Stimulated activated CD4-positive, alpha-beta T cell treated with anti-CD3 and anti-CD28 coated beads, Interleukin-1b, Interleukin-23, amount 100 ng/mL, for 4 hours (primary cell): Measurements from ENCODE around the gene CCL5.

ENCODE experiments used
- DNase-seq, 2 donors: peaks; one replicate each; pipeline ENCODE4 v3.0.0-alpha.2; 2020; ENCODE audit warnings: low read depth in 2 of 2

Gene CCL5

DNA sequence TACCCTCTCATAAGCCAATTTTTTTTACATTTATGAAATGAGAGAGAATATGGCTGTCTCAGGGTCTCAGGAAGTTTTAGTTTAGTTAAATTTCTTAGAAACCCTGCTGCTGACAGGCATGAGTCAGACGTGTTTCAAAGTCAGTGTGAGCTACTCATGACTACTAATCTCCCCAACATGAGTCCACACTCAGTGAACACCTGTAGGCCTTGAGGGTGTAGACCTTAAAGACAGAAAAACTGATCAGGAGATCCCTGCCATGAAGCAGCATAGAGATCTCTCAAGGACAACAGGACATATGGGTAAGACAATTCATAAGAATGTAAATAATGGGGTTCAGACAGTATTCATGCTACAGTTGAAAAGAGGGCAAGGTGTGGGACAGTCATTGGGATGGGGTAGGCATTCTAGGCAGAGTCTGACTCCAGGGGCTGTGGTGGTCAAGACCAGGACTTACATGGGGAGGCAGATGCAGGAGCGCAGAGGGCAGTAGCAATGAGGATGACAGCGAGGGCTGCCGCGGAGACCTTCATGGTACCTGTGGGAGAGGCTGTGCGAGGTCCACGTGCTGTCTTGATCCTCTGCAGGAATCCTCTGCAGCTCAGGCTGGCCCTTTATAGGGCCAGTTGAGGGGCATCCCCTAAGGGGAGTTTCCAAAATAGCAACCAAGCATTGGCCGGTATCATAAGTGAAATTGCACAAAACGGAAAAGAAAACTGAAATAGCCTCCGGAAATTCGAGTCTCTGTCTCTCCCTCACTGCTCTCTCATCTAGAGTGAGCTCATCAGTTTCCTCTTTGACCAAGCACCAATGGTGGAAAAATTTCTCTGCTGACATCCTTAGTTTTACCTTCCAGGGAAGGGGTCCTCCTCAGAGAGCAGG, at the start of gene CCL5:
Gene CCL5 (minus strand): TSS at position 588 of the 882 bp plus-strand sequence.
- DNase-seq = no peak

DNA sequence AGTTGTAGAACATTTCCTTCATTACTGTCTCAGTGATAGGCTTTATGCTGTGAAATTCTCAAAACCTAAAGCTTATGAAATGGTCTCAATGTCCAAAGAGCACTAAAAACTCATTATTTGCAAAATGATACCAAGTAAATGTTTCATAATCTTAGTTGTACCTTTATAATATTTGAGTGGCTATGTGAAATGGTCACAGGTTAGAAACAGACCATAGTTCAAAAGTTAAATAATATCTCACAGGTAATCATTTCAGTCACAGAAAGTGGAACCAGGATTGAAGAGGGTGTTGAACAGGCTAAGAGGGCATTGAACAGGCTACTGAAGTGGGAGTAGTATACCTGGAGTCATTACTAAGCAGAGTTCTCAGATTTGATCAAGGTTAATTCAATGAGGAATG, 47.6 kb upstream of the CCL5 start:
- no peak for DNase-seq

DNA sequence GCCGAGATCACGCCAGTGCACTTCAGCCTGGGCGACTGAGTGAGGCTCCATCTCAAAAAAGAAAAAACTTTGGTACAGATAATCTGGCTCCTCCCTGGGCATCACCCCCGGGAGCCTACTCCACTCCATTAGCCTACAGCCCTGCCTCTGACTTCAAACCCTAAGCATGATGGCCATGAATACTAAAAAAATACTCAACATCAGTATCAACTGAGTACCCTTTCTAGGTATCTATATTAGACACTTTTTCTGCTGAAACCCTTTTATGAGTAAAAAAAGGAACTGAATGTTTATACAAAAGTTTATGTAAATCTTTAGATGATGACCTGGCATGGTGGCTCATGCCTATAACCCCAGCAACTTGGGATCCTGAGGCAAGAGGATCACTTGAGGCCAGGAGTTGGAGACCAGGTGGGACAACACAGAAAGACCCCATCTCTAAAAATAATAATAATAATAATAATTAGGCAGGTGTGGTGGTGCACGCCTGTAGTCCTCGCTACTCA, 43.5 kb upstream of the CCL5 start:
- no peak for DNase-seq

DNA sequence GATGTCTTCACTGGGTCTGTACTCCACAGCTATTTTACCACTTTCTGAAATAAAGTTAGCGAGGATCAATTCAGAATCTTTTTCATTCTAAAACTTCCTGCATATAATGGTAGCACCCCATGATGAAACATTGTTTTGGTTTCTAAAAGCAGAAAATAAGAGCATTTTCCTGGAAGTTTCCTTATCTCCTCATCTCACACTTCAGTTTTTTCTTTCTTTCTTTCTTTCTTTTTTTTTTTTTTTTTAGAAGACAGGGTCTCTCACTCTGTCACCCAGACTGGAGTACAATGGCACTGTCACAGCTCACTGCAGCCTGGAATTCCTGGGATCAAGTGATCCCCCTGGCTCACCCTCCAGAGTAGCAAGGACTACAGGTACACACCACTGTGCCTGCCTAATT, 40.1 kb upstream of the CCL5 start:
- no peak for DNase-seq

DNA sequence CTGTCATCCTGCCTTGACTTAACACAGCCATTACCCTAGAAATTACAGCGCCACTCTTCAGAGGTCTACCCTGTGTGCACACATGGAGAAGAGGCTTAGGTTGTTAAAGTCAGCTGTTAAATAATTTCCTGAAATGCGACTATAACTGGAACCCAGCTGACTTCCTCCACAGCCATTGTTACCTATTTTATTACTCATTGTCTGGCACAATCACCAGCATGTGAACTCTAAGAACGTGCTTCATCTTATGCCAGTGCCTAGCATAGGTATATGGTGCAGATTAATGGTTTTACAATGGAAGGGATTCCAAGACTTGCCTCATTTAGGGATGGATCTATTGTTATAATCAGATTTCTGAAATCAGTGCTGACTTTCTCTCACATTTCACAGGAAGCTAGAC, 38.5 kb upstream of the CCL5 start:
- no peak for DNase-seq

DNA sequence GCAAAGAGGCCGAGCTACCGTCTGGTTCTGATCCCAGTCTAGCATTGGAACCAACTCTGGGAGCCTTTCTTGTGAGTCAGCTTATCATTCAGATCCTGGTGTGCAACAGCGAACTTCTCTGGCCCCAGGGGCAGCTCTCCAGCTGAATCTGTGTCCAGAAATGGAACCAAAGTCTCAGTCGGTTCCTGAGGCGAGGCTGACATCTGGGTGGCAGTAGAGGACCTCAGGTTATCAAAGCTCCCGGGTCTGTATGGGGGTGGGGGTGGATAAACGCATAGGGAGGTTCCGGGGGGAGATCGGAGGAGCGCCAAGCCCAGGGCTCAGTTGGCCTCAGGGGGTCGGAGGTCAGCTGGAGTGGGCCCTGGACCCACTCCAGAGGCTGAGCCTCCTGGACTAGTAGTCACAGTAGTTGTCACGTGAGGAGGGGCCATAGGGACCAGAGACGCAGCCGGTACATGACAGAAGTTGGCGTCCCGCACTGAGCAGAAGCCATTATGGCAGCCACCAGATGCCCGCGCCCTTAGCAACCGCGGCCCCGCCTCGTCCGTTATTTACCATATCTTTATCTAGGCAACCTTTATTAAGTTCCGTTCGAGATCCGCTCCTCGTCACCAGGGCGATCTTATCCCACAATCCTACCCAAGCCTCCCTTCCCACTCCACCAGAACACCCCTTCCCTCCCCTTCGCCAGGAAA, 37.5 kb upstream of the CCL5 start:
- DNase-seq = no peak

DNA sequence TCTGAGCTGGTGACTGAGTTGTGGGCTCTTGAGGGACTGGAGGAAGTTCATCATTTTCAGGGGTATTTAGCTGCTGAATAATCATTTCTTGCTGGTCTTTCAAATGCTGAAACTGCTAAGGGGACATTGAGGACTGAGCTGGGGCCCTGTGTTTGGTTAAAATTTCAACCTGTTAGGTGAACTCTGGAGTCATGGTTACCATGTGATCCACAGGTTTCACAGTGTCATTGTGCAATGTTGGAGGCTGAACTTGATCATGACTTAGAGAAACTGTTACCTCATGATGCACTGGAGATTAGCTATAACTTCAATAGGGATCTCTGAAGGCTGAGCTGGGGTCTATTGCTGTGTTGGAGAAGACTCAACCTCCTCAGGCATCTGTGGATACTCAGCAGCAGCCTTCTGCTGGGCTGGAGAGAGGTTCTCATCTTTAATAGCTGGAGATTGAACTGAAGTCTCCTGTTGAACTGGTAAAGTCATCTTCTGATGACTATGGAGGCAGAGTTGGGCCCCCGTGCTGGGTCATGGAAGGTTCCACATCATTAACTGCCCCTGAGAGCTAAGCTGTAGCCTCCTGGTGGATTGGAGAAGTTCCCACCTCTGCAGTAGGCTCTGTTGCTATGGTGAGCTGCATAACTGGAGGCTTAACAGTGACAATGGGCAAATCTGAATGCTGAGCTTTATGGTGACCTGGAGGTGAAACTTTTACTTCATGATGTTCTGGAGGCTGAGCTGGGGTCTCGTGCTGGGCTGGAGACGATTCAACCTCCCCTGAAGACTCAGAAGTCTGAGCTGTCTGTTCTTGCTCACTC, 35.2 kb upstream of the CCL5 start:
- DNase-seq = no peak

DNA sequence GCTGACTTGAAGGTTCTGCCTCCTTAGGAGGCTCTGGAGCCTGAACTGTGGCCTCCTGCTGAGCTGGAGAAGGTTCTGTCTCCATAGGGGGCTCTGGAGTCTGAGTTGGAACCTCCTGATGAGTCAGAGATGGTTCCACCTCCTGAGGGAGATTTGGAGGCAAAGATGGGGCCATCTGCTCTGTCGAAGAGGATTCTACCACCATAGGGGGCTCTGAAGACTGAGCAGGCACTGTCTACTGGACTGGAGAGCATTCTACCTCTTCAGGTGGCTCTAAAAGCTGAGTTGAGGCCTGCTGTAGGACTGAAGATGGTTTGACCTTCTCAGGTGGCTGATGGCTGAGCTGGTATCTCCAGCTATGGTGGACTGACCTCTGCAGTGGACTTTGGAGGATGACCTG, 34.2 kb upstream of the CCL5 start:
- DNase-seq = no peak

DNA sequence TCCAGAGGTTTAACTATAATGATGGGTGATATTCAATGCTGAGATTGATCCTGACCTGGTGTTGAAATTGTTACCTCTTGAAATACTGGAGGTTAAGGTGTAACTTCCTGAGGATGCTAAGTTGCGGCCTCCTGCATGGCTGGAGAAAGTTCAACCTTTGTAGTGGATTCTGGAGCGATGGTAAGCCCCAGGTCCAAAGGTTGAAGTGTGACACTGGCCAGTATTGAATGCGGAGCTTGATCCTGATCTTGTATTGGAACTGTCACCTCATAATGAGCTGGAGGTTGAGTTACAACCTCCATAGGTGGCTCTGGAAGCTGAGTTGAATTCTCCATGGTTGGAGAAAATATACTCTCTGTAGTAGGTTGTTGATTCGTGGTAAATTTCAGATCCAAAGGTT, 33.4 kb upstream of the CCL5 start:
- no peak for DNase-seq

DNA sequence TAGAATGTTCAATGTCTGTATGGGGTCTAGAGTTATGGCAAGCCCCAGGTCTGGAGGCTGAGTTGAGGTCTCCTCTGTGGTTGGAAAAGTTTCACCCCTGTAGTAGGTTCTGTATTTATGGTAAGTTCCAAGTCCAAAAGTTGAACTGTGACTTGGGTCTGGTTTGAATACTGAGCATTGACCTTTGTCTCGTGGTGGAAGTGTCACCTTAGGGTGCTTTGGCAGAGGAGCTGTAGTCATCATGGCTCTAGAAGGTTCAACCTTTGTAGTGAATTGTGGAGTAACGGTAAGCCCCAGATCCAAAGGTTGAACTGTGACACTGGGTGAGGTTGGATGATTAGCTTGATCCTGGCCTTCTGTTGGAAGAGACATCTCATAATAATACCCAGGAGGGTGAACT, 32.8 kb upstream of the CCL5 start:
- DNase-seq = no peak

DNA sequence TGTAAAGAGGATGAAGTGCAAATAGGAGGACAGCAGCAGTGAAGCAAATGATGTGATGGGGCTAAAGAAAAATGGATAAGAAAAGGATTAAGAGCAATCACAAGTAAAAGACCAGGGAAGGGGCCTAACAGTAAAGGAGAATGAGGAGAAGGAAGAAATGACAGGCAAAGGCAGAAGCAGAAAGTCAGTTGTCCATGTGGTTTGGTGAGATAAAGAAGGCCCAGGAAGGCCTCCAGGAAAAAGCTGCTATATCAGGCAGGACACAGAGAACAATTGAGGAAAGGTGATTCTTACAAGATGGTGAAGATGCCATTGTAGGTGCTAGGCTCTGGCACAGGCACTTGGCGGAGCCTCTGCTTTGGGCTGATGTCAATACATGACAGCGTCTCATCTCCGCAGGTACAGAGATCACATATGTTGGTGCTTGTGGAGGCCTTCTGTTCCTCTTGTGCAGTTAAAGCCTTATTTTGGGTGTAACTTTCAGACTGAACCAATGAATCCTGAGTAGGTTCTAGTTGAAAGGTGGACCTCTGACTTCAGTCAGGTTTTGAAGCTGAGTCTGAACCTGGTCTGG, 32.3 kb upstream of the CCL5 start:
- no peak for DNase-seq

DNA sequence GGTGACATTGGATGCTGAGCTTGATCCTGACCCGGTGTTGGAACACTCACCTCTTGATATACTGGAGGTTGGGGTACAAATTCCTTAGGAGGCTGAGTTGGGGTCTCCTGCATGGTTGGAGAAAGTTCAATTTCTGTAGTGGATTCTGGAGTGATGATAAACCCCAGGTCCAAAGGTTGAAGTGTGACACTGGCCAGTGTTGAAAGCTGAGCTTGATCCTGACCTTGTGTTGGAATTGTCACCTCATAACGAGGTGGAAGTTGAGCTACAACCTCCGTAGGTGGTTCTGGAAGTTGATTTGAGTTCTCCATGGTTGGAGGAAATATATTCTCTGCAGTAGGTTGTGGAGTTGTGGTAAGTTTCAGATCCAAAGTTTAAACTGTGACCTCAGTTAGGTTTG, 29.2 kb upstream of the CCL5 start:
- DNase-seq = no peak

DNA sequence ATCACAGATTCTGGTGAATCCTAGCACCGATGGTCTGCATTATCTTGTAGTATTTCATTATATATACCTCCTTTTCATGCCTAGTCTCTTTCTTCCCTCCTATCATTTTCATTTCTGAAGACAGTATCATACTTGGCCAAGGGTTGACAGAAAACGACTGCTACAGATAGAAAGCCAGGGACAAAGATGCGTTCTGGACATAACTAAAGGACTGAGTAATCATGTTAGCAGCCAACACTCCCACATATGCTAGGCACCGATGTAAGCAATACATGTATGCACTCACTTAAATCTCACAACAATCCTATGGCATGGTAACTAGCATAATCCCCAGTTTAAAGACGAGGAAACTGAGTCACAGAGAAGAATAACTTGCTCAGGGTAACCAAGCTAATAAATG, 27.5 kb upstream of the CCL5 start:
- no peak for DNase-seq

DNA sequence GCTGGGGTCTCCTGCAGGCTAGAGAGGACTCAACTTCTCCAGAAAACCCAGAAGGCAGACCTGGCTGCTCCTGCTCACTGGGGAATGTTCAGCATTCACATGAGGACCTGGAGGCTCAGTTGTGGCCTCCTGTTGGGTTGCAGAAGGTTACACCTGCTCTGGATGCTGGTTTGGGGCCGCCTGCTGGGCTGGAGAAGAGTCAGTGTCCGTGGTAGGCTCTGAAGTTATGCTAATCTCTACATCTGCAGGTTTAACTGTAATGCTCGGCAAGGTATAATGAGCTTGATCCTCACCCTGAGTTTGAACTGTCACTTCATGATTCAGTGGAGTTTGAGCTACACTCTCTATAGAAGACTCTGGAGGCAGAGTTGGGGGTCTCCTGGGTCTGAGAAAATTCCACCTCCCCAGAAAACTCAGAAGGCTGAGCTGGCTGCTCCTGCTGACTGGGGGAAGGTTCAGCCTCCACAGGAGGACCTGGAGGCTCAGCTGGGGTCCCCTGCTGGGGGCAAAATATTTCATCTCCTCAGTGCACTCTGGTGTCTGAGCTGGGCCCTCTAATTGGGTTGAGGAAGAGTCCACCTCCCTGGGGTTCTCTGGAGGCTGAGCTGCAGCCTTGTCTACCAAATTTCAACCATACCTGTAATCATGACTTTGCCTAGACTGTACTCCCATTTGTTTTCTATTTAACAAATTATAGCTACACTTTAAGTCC, 26.9 kb upstream of the CCL5 start:
- DNase-seq = no peak

DNA sequence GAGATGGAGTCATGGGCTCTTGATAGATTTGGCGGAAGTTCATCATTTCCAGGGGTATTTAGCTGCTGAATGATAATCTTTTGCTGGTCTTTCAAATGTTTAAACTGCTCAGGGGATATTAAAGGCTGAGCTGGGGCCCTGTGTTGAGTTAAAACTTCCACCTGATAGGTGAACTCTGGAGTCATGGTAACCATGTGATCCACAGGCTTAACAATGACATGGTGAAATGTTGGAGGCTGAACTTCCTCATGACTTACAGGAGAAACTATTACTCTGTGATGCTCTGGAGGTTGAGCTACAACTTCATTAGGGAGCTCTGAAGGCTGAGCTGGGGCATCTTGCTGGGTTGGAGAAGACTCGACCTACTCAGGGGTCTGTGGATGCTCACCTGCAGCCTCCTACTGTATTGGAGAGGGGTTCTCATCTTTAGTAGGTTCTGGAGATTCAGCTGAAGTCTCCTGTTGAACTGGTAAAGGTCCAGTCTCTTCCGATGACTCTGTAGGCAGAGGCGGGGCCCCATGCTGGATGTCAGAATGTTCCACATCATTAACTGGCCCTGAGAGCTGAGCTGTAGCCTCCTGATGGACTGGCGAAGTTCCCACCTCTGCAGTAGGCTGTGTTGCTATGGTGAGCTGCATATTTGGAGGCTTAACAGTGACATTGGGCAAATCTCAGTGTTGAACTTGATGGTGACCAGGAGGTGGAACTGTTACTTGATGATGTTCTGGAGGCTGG, 26.2 kb upstream of the CCL5 start:
- no peak for DNase-seq

DNA sequence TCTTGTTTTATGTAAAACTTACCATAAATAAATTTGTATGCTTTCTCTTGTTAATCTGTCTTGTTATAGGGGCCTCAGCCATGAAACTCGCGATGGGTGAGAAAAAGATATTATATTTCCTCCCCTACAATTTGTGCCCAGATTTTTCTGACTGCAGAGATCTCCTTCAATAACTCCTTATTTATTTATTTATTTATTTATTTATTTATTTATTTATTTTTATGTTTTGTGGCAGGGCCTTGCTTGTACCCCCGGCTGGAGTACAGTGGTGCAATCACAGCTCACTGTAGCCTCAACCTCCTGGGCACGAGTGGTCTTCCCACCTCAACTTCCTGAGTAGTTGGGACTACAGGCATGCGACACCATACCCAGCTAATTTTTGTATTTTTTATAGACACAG, 23.3 kb upstream of the CCL5 start:
- DNase-seq = no peak

DNA sequence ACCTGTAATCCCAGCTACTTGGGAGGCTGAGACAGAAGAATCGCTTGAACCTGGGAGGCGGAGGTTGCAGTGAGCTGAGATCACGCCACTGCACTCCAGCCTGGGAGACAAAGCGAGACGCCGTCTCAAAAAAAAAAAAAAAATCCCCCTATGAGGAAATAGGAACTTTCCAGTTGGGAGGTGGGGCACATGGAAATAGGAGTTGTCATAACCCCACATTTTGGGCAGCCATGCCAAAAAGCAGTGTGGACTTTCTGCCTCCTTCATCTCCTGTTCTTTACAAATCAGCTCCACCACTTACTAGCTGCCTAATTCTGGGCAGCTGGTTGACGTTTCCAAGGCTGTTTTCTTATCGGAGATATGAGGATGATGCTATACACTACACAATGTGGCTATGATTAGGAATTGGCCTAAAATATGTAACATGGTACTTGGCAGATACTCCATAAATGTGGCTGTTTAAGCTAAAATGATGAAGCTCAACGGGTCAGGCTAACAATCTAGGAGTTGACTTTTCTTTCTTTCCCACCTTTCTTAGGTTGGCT, 21.5 kb upstream of the CCL5 start:
- DNase-seq = no peak

DNA sequence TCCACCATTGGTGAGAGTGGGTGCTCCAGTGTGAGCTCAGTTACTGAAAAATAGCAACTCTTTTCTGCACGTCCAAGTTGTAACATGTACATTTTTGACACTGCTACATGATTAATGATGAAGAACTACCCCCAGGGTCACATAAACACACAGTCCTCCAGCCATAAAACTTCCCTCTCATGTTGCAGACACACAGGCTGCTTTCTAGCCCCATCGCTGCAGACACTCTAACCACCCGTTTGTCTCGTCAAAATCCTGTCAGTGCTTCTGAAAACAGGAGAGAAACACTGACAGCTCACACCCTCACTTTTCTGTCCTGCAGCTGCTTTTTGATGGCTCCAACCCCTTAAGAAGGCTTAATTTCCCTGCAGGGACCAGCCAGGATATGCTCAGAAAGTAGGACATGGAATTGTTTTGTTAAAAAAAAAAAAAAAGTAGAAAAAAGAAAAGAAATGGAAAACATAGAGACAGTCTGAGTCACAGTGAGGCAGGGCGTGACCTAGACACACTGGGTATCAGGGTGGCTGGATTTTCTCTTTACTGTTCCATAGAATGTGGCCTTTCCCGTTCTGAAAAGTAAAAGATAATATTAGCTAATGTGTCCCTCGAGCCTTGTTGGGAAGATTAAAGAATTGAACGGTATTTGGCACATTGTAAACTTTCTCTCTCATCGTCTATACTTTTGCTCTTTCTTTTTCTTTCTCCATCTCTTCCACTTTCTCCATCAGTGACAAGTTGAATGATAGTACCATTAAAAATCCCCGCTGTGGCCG, 20.7 kb upstream of the CCL5 start:
- no peak for DNase-seq

DNA sequence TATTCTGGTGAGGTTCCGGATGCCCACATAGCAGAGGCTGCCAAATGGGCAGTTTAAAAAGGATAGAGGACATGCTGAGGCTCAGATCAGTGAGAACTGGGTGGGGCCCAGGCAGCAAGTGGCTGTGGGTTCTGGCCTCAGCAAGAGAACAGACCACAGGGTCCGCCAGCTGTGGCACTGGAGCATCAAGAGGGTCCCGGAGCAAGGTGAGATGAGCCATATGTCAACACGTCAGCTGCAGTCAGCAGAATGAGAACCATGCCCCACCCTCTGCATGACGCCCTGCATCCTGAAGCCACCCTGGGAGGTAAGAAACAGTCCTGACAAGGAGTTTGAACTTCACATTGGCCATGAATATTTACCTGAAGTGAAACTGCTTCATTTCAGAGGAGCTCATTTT, 20.1 kb upstream of the CCL5 start:
- DNase-seq = no peak
